Measurements from ENCODE around the gene ADAMTS9.

Gene ADAMTS9

DNA sequence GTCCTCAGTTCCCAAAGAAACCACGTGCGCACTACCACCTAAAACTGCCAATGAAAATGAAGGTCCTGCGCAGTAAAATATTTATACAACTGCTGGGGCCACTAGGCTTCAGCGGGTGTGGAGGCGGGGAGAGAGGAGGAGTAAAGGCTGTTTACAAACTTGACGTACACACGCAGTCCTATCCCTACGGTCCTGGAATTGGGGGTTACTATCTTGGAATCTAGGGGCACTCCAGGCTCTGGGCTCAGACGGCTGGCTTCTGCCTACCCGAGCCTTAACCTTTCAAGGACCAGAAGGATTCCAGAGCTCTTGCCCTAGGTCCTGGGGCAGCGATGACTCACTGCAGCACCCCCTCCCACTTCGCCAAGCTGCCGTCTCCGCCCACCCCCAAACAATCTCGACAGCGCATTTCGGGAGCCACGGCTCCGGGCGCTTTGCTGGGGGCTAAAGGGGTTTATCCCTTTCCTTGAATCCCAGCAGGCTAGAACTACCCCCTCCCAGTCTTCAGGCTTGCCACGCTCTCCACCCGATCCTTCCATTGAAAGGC lies 3.0 kb downstream of the ADAMTS9 start:
- no peak overlapping the region for H3K4me2 ChIP-seq (ENCODE audit: low read depth, low read length, poor library complexity, severe bottlenecking)
- H3K36me3 ChIP-seq (ENCODE audit: low read length): no peaks in the 10 kb centered on the region
- no peaks in the 10 kb centered on the region for H3K27me3 ChIP-seq (ENCODE audit: low read length)
- no peaks in the 10 kb centered on the region for H3F3A ChIP-seq (ENCODE audit: insufficient read depth)
- H4K20me1 ChIP-seq (ENCODE audit: low read depth, low read length): no peaks in the 10 kb centered on the region
- H3K9me2 ChIP-seq (replicated peaks; ENCODE audit: insufficient read depth, low read length): no peaks in the 10 kb centered on the region
- H3K79me2 ChIP-seq (ENCODE audit: insufficient read depth, low read length): no peaks in the 10 kb centered on the region
- H2AFZ ChIP-seq (ENCODE audit: low read depth, low read length, severe bottlenecking): no peak overlapping the region
- no peak overlapping the region for H3K4me3 ChIP-seq (ENCODE audit: insufficient read depth, low read length, poor library complexity, severe bottlenecking)
- H3K9me3 ChIP-seq (ENCODE audit: insufficient read depth, low read length): no peaks in the 10 kb centered on the region
- TF ChIP-seq EZH2phosphoT487 (conservative IDR thresholded peaks at IDR 0.05; ENCODE audit: low read length): no peak
- TF ChIP-seq, protein P1, sequence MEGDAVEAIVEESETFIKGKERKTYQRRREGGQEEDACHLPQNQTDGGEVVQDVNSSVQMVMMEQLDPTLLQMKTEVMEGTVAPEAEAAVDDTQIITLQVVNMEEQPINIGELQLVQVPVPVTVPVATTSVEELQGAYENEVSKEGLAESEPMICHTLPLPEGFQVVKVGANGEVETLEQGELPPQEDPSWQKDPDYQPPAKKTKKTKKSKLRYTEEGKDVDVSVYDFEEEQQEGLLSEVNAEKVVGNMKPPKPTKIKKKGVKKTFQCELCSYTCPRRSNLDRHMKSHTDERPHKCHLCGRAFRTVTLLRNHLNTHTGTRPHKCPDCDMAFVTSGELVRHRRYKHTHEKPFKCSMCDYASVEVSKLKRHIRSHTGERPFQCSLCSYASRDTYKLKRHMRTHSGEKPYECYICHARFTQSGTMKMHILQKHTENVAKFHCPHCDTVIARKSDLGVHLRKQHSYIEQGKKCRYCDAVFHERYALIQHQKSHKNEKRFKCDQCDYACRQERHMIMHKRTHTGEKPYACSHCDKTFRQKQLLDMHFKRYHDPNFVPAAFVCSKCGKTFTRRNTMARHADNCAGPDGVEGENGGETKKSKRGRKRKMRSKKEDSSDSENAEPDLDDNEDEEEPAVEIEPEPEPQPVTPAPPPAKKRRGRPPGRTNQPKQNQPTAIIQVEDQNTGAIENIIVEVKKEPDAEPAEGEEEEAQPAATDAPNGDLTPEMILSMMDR (IDR thresholded peaks at IDR 0.05; ENCODE audit: insufficient read depth, low read length, poor library complexity, severe bottlenecking): no peak
- H3K27ac ChIP-seq (ENCODE audit: low read depth, low read length): no peak overlapping the region
- H3K9ac ChIP-seq (ENCODE audit: low read length): no peak overlapping the region

DNA sequence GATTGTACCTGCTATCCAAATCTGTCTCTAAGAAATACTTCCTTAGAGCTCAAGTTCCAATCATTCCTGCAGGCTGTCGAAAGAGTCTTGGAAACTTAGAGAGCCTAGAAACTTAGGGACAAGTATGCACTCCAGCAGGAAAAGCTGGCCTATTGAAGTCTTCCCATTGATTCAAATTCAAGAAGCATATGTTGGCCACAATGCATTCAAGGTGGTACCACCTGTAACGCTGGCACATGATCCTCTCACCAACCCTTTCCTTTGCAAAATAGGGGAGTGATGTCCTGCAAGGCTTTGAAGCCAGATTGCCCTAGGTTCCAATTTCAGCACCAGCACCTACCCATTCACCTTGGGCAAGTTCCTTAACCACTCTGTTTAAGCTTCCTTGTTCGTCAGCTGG lies 6.0 kb downstream of the ADAMTS9 start:
- Histone ChIP-seq H3K9me3 (ENCODE audit: insufficient read depth, low read length) (no peaks in the 10 kb centered on the region), H3K79me2 (ENCODE audit: insufficient read depth, low read length) (no peaks in the 10 kb centered on the region), H2AFZ (ENCODE audit: low read depth, low read length, severe bottlenecking) (no peak overlapping the region), H3F3A (ENCODE audit: insufficient read depth) (no peaks in the 10 kb centered on the region), H3K4me3 (ENCODE audit: insufficient read depth, low read length, poor library complexity, severe bottlenecking) (no peak overlapping the region), H4K20me1 (ENCODE audit: low read depth, low read length) (no peaks in the 10 kb centered on the region), H3K27me3 (ENCODE audit: low read length) (no peaks in the 10 kb centered on the region), H3K4me2 (ENCODE audit: low read depth, low read length, poor library complexity, severe bottlenecking) (no peak overlapping the region), H3K27ac (ENCODE audit: low read depth, low read length) (no peak overlapping the region), H3K9ac (ENCODE audit: low read length) (no peak overlapping the region), H3K9me2 (replicated peaks; ENCODE audit: insufficient read depth, low read length) (no peaks in the 10 kb centered on the region), H3K36me3 (ENCODE audit: low read length) (no peaks in the 10 kb centered on the region)
- TF ChIP-seq, protein P1 (IDR thresholded peaks at IDR 0.05; ENCODE audit: insufficient read depth, low read length, poor library complexity, severe bottlenecking): no peak
- TF ChIP-seq EZH2phosphoT487 (conservative IDR thresholded peaks at IDR 0.05; ENCODE audit: low read length): no peak

- H3K27ac ChIP-seq (ENCODE audit: low read depth, low read length): no peak overlapping the region
- no peaks in the 10 kb centered on the region for H3K36me3 ChIP-seq (ENCODE audit: low read length)
- no peaks in the 10 kb centered on the region for H3K79me2 ChIP-seq (ENCODE audit: insufficient read depth, low read length)
- TF ChIP-seq, protein P1 (IDR thresholded peaks at IDR 0.05; ENCODE audit: insufficient read depth, low read length, poor library complexity, severe bottlenecking): no peak
- TF ChIP-seq EZH2phosphoT487 (conservative IDR thresholded peaks at IDR 0.05; ENCODE audit: low read length): no peak
- H3K9ac ChIP-seq (ENCODE audit: low read length): no peak overlapping the region
- H3K9me2 ChIP-seq (replicated peaks; ENCODE audit: insufficient read depth, low read length): no peaks in the 10 kb centered on the region
- no peaks in the 10 kb centered on the region for H4K20me1 ChIP-seq (ENCODE audit: low read depth, low read length)
- no peaks in the 10 kb centered on the region for H3F3A ChIP-seq (ENCODE audit: insufficient read depth)
- H3K9me3 ChIP-seq (ENCODE audit: insufficient read depth, low read length): no peaks in the 10 kb centered on the region
- H3K4me3 ChIP-seq (ENCODE audit: insufficient read depth, low read length, poor library complexity, severe bottlenecking): no peak overlapping the region
- no peaks in the 10 kb centered on the region for H3K27me3 ChIP-seq (ENCODE audit: low read length)
- no peak overlapping the region for H2AFZ ChIP-seq (ENCODE audit: low read depth, low read length, severe bottlenecking)
- no peak overlapping the region for H3K4me2 ChIP-seq (ENCODE audit: low read depth, low read length, poor library complexity, severe bottlenecking)
These were observed 6.8 kb downstream of the ADAMTS9 start for GRCh38 chr3:64681015-64681414.

Measured in SU-DHL-6 (cell line).